Stimulated activated CD4-positive, alpha-beta T cell treated with anti-CD3 and anti-CD28 coated beads, Interleukin-2, amount 100 ng/mL, for 4 hours (primary cell): Measurements from ENCODE around the gene AMBP.

ENCODE experiments used
- DNase-seq: peaks from one replicate; pipeline ENCODE4 v3.0.0-alpha.2; 2020; ENCODE audit warnings: low read depth

Gene AMBP

GRCh38 chr9:114031037-114031630 is 47.0 kb downstream of the AMBP start:
- no peak for DNase-seq

- no peak for DNase-seq
These were observed 47.7 kb downstream of the AMBP start for GRCh38 chr9:114030364-114030763.

GRCh38 chr9:114029311-114030170 is 48.6 kb downstream of the AMBP start:
- no peak for DNase-seq

GRCh38 chr9:114028646-114029045 is 49.5 kb downstream of the AMBP start:
- no peak for DNase-seq

GRCh38 chr9:114027863-114028465 is 50.1 kb downstream of the AMBP start:
- DNase-seq, result no peak

GRCh38 chr9:114027159-114027862 is 50.8 kb downstream of the AMBP start:
- DNase-seq, result no peak

- DNase-seq, result no peak
These were observed 51.8 kb downstream of the AMBP start for GRCh38 chr9:114026335-114026734.

GRCh38 chr9:114025760-114026159 is 52.3 kb downstream of the AMBP start:
- DNase-seq, result no peak

- DNase-seq, result no peak
These were observed 52.8 kb downstream of the AMBP start for GRCh38 chr9:114025196-114025753.

- no peak for DNase-seq
These were observed 54.1 kb downstream of the AMBP start for GRCh38 chr9:114023961-114024360.

GRCh38 chr9:114021578-114021977 is 56.5 kb downstream of the AMBP start:
- DNase-seq, result no peak

GRCh38 chr9:114017741-114018715 is 60.1 kb downstream of the AMBP start:
- DNase-seq, result no peak

GRCh38 chr9:114016629-114017423 is 61.3 kb downstream of the AMBP start:
- no peak for DNase-seq

GRCh38 chr9:114016101-114016500 is 62.0 kb downstream of the AMBP start:
- no peak for DNase-seq

GRCh38 chr9:114015607-114016006 is 62.5 kb downstream of the AMBP start:
- DNase-seq, result no peak

GRCh38 chr9:114014044-114014443 is 64.1 kb downstream of the AMBP start:
- DNase-seq, result no peak

- DNase-seq, result no peak
These were observed 66.0 kb downstream of the AMBP start for GRCh38 chr9:114012126-114012525.

GRCh38 chr9:114011313-114011712 is 66.8 kb downstream of the AMBP start:
- DNase-seq, result no peak
